Ovary (tissue), 3 donors: ENCODE results near the gene CDC25C.

Experiments used
- CTCF ChIP-seq, 3 donors: fragments of 450-650 bp in 2 of 3; fragments of 200-600 bp in 1 of 3; IDR thresholded peaks; one replicate each; pipeline versions ENCODE4 v1.5.1 to v1.8.0; 2016 to 2022; ENCODE audit warnings: antibody characterized with exemption in 3 of 3, mild to moderate bottlenecking in 1 of 3
- EP300 ChIP-seq: sonication (generic); formaldehyde crosslinking; IDR thresholded peaks from one replicate; pipeline ENCODE4 v1.6.1; 2017; ENCODE audit warnings: antibody characterized with exemption
- POLR2A ChIP-seq: fragments of 450-650 bp; IDR thresholded peaks from one replicate; pipeline ENCODE4 v1.6.1; 2017; ENCODE audit warnings: antibody characterized with exemption, mild to moderate bottlenecking, moderate library complexity
- donor health status: DM: no; HTN: no; CAD: no.

GRCh38 chr5:138346889-138347288 is 15.3 kb upstream of the CDC25C start:
- no peak for TF ChIP-seq CTCF (IDR thresholded peaks at IDR 0.05)
- no peak for TF ChIP-seq POLR2A
- no peak for TF ChIP-seq EP300
